Thyroid gland (tissue), 4 donors: ENCODE results near the gene PRDX5.

Source experiments
- POLR2A ChIP-seq, 2 donors: fragments of 450-650 bp; IDR thresholded peaks; one replicate each; pipeline ENCODE4 v1.6.1; 2017; ENCODE audit warnings: antibody characterized with exemption in 2 of 2, mild to moderate bottlenecking in 2 of 2, moderate library complexity in 1 of 2
- TF ChIP-seq, protein P1 (sequence below), 6 experiments: fragments of 200-600 bp in 3 of 6; fragments of 450-650 bp in 3 of 6; sonication (generic) in 3 of 6; IDR thresholded peaks; one replicate each; pipeline ENCODE4 v1.5.1; 2016 to 2019; ENCODE audit warnings: antibody characterized with exemption in 6 of 6, mild to moderate bottlenecking in 2 of 6, inconsistent platforms in 1 of 6, moderate library complexity in 1 of 6

DNA sequence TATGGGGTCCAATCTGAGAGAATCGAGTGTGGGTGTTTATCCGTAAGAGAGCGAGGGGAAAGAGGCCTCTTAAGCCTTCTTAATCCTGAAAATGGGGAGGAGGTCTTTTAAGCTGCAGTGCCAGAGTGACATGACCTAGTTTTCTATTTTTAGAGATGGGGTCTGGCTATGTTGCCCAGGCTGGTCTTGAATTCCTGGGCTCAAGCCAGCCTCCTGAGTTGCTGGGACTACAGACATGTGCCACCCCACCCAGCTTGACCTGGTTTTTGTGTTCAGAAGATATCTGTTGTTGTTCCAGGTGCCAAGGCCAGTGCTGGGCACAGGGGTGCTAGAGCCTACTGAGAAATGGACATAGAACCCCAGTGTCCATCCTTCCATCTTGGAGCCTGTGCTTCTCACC, 34.8 kb upstream of the PRDX5 start:
- TF ChIP-seq, protein P1, sequence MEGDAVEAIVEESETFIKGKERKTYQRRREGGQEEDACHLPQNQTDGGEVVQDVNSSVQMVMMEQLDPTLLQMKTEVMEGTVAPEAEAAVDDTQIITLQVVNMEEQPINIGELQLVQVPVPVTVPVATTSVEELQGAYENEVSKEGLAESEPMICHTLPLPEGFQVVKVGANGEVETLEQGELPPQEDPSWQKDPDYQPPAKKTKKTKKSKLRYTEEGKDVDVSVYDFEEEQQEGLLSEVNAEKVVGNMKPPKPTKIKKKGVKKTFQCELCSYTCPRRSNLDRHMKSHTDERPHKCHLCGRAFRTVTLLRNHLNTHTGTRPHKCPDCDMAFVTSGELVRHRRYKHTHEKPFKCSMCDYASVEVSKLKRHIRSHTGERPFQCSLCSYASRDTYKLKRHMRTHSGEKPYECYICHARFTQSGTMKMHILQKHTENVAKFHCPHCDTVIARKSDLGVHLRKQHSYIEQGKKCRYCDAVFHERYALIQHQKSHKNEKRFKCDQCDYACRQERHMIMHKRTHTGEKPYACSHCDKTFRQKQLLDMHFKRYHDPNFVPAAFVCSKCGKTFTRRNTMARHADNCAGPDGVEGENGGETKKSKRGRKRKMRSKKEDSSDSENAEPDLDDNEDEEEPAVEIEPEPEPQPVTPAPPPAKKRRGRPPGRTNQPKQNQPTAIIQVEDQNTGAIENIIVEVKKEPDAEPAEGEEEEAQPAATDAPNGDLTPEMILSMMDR (IDR thresholded peaks at IDR 0.05): no peak
- no peak for TF ChIP-seq POLR2A (IDR thresholded peaks at IDR 0.05)
